ENCODE data around the gene PTPRK.

PTPRK gene

GRCh38 chr6:127967708-127968107, 552.7 kb downstream of the PTPRK start:
- H3K4me3 ChIP-seq (replicated peaks; ENCODE audit: low read depth, low read length) = no peak overlapping the region
- no peak for DNase-seq (ENCODE audit: extremely low read depth, insufficient read length)
- H3K36me3 ChIP-seq (ENCODE audit: control insufficient read depth, insufficient read depth, low read length) = no peaks in the 10 kb centered on the region
- no peak for TF ChIP-seq CTCF (IDR thresholded peaks at IDR 0.05; ENCODE audit: insufficient read depth, low read length, poor library complexity, severe bottlenecking)
- no peaks in the 10 kb centered on the region for H3K27me3 ChIP-seq (replicated peaks; ENCODE audit: control insufficient read depth, insufficient read depth, low read length)

- Histone ChIP-seq H3K36me3 (ENCODE audit: control insufficient read depth, insufficient read depth, low read length) (no peaks in the 10 kb centered on the region), H3K27me3 (replicated peaks; ENCODE audit: control insufficient read depth, insufficient read depth, low read length) (no peaks in the 10 kb centered on the region), H3K4me3 (replicated peaks; ENCODE audit: low read depth, low read length) (no peak overlapping the region)
- no peak for TF ChIP-seq CTCF (IDR thresholded peaks at IDR 0.05; ENCODE audit: insufficient read depth, low read length, poor library complexity, severe bottlenecking)
- DNase-seq (ENCODE audit: extremely low read depth, insufficient read length) = no peak
Observed at GRCh38 chr6:127966616-127967015, 553.8 kb downstream of the PTPRK start.

GRCh38 chr6:127963495-127963894, 556.9 kb downstream of the PTPRK start:
- TF ChIP-seq CTCF (IDR thresholded peaks at IDR 0.05; ENCODE audit: insufficient read depth, low read length, poor library complexity, severe bottlenecking) = no peak
- no peak for DNase-seq (ENCODE audit: extremely low read depth, insufficient read length)
- no peaks in the 10 kb centered on the region for H3K36me3 ChIP-seq (ENCODE audit: control insufficient read depth, insufficient read depth, low read length)
- H3K4me3 ChIP-seq (replicated peaks; ENCODE audit: low read depth, low read length) = no peak overlapping the region
- H3K27me3 ChIP-seq (replicated peaks; ENCODE audit: control insufficient read depth, insufficient read depth, low read length) = no peaks in the 10 kb centered on the region

- DNase-seq (ENCODE audit: extremely low read depth, insufficient read length) = no peak
- no peaks in the 10 kb centered on the region for H3K36me3 ChIP-seq (ENCODE audit: control insufficient read depth, insufficient read depth, low read length)
- H3K27me3 ChIP-seq (replicated peaks; ENCODE audit: control insufficient read depth, insufficient read depth, low read length) = no peaks in the 10 kb centered on the region
- no peak for TF ChIP-seq CTCF (IDR thresholded peaks at IDR 0.05; ENCODE audit: insufficient read depth, low read length, poor library complexity, severe bottlenecking)
- H3K4me3 ChIP-seq (replicated peaks; ENCODE audit: low read depth, low read length) = no peak overlapping the region
Observed at GRCh38 chr6:127959869-127960268, 560.5 kb downstream of the PTPRK start.

GRCh38 chr6:127956956-127957355, 563.4 kb downstream of the PTPRK start:
- Histone ChIP-seq H3K27me3 (replicated peaks; ENCODE audit: control insufficient read depth, insufficient read depth, low read length) (no peaks in the 10 kb centered on the region), H3K36me3 (ENCODE audit: control insufficient read depth, insufficient read depth, low read length) (no peaks in the 10 kb centered on the region), H3K4me3 (replicated peaks; ENCODE audit: low read depth, low read length) (no peak overlapping the region)
- TF ChIP-seq CTCF (IDR thresholded peaks at IDR 0.05; ENCODE audit: insufficient read depth, low read length, poor library complexity, severe bottlenecking) = no peak
- DNase-seq (ENCODE audit: extremely low read depth, insufficient read length) = no peak

GRCh38 chr6:127956260-127956888, 564.0 kb downstream of the PTPRK start:
- Histone ChIP-seq H3K36me3 (ENCODE audit: control insufficient read depth, insufficient read depth, low read length) (no peaks in the 10 kb centered on the region), H3K27me3 (replicated peaks; ENCODE audit: control insufficient read depth, insufficient read depth, low read length) (no peaks in the 10 kb centered on the region), H3K4me3 (replicated peaks; ENCODE audit: low read depth, low read length) (no peak overlapping the region)
- TF ChIP-seq CTCF (IDR thresholded peaks at IDR 0.05; ENCODE audit: insufficient read depth, low read length, poor library complexity, severe bottlenecking) = no peak
- DNase-seq (ENCODE audit: extremely low read depth, insufficient read length) = no peak
